HG03103 (cell line): Measurements from ENCODE around the gene ASCL2.

Experiments
- ATAC-seq: cut with Tn5 transposase; IDR thresholded peaks from one replicate; pipeline ENCODE4 v1.9.1; 2021; ENCODE audit warnings: low read depth; ENCODE audit not compliant: unreplicated experiment

The ASCL2 gene, protein sequence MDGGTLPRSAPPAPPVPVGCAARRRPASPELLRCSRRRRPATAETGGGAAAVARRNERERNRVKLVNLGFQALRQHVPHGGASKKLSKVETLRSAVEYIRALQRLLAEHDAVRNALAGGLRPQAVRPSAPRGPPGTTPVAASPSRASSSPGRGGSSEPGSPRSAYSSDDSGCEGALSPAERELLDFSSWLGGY

DNA sequence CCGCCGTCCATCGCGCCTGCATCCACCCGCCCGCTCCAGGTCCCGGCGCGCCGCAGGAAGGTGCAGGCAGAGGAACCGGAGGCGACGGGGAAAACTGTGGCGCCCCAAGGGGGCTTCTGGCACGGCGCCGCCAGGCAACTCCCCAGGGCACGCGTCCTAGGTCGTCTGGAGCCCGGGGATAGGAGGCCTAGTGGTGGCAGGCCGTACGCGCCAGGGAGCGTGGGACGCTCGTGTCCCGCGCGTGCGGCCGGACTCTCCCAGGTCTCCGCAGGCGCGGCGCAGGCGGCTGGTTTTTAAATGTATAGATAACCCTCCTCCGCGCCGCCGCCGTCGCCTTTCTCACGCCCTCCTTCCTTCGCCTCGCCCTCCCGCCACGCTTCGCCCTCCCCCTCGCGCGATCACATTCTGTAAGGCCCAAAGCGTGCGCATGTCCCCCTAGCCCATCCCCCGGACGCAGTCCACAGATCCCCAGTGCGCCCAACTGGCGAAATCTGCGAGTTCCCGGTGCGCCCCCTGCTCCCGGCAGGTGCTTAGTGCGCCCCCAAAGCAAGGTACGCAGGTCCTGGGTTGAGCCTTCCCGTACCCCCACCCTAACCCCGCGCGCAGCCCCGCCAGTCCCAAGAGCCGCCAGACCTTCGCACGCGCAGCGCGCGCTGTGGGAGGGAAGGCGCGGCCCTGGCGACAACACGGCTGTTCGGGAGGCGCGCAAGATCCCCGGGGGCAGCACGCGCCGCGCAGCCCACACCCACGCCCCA, at the start of gene ASCL2:
Gene ASCL2, minus strand, starts transcription at position 267 of the 755 bp plus-strand sequence. Its CDS starts 256 bp downstream, at position 11.
- no peak for ATAC-seq

DNA sequence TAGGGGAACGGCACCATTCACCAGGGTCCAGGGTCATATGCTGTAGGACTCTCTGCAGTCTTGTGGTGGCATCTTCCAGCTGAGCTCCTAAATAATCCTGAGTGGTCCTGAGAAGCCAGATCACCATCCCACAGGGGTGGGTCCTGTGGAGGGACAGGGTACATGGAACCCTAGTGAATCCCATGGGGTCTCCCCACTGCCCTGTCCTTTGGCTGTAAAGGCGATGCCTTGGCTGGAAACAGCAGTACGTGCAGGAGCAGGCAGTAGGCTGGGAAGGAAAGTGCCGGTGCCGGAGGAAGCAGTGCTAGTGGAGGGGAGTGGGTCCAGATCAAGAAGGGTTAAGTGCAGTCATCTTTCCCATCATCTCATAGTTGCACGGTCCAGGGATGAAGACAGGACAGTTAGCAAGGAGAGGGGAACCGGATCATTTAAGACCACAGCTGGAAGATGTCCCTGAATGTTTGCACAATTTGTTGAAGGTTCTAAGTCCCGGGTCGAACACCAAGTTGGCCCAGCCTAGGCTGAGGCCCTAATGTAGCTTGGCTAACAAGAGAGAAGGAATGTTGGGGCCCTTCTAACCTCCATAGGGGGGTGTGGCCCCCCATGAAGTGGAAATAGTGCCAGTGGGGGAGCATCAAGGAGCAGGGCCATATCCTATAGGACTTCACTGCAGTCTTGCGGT, 49.5 kb upstream of the ASCL2 start:
- ATAC-seq: no peak

DNA sequence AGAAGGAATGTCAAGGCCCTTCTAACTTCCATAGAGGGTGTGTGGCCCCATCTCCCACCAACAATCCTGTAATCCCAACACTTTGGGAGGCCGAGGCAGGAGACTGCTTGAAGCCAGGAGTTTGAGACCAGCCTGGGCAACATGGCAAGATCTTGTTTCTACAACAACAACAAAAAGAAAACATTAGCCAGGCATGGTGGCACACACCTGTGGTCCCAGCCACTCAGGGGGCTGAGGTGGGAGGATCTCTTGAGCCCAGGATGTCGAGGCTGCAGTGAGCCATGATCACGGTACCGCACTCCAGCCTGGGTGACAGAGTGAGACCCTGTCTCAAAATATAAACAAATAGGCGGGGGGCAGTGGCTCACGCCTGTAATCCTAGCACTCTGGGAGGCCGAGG, 48.3 kb upstream of the ASCL2 start:
- ATAC-seq: no peak

DNA sequence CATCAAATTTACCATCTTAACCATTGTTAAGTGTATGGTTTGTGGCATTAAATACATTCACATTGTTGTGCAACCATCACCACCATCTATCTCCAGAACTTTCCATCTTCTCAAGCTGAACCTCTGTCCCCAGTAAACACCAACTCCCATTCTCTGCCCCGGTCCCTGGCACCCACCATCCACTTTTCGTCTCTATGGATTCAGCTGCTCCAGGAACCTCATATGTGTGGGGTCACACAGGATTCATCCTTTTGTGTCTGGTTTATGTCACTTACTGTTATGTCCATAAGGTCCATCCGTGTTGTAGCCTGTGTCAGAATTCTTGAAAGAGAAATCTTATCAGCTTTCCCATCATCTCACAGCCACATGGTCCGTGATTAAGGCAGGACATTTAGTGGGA, 47.7 kb upstream of the ASCL2 start:
- no peak for ATAC-seq

DNA sequence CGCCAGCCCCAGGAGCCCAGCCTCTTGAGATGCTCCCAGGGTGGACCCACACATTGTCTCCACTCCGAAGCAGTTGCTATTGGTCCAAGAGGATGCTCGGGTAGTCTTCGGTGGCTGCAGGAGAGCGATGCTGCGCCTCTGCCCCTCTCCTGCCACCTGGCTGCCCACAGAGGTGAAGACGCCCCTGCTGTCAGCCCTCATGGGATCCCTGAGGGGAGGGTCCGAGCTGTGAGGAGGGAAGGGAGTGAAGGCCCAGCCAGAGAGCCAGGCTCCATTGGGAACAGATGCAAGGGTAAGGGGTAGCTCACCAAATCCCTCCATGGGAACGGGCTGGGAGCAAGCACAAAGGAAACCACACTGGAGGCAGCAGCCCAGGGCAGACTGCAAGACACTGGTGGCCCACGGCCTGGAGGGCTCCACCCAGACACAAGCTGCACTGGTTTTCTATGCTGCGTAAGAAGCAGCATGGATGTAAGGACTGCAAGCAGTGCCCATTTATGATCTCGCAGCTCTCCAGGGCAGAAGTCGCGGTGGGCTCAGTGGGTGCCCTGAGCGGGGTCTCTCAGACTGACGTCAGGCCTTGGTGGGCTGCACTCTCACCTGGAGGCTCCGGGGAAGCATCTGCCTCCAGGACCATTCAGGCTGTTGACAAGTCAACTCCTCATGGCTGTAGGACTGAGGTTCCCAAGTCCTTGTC, 47.1 kb upstream of the ASCL2 start:
- no peak for ATAC-seq

DNA sequence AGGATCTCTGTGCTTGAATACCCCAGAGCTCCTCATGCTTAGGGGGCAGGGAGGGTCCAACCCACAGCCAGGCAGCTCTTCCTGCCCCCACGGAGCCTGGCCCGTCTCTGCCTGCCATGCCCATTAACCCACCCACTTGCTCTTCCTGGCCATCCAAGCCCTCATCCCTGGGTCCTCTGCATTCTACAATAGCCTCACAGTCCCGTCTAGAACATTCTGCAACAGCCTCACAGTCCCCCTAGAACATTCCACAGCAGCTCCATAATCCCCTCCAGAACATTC, 46.5 kb upstream of the ASCL2 start:
- no peak for ATAC-seq

DNA sequence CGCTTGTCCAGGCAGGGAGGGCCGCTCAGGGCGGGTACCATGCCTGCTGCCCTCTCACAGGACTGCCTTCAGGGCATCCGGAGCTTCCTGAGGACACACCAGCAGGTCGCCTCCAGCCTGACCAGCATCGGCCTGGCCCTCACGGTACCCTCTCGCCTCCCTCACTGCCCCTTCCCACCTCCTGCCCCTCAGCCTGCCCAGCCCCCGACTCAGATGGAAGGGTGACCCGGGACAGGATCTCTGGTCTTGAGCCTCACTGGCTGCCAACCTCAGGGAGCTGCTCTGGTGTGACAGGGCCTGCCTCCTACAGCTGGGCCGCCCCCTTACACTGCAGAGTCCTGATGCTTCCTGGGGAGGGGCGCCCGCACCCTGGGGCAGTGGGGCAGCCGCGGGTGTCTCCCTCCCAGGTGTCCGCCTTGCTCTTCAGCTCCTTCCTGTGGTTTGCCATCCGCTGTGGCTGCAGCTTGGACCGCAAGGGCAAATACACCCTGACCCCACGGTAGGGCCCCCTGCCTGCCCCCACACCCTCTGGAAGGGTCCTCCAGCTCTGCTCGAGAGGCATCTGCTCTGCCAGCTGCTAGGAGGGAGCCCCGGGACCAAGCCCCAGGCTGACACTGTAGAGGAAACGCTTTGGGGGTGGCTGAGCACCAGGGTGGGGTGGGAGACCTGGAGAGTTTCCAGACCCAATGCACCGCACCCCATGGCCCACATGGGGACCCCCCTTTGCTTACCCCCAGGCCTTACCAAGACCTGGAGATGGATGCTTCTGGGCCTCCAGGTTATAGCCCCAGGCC, 46.0 kb upstream of the ASCL2 start:
- no peak for ATAC-seq

DNA sequence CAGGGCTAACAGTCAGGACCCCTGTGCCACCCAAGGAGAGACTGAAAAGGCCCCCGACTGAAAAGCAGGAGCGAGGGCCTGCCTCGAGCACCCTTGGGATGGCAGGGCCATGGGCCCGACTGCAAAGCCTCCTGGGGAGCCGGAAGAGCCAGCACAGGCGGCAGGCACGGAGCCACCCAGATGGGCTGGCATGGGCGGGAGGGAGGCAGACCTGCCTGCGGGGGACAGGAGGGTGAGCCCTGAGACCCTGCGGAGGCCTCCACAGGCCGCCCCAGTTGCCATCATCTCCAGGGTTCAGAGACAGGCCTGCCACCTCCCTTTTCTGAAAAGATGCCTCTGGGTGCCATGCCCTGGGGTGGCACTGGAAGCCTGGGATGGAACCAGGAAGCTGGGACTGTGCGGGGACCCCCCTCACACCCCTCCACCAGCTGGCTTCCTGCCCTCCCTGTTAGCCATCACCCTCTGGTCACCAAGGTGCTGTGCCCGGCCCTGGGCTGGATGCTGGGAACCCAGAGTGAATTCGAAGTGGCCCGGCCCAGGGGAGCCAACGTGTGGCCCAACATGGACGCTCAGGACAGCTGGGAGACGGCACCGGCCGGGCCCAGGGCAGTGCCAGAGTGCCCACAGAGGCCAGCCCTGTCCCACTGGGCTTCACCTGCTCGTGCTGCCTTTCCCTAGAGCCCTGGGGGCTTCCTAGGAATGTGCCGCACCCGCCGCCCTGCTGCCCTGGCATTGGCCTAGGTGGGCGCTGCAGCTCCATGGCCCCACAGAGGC, 45.2 kb upstream of the ASCL2 start:
- no peak for ATAC-seq

DNA sequence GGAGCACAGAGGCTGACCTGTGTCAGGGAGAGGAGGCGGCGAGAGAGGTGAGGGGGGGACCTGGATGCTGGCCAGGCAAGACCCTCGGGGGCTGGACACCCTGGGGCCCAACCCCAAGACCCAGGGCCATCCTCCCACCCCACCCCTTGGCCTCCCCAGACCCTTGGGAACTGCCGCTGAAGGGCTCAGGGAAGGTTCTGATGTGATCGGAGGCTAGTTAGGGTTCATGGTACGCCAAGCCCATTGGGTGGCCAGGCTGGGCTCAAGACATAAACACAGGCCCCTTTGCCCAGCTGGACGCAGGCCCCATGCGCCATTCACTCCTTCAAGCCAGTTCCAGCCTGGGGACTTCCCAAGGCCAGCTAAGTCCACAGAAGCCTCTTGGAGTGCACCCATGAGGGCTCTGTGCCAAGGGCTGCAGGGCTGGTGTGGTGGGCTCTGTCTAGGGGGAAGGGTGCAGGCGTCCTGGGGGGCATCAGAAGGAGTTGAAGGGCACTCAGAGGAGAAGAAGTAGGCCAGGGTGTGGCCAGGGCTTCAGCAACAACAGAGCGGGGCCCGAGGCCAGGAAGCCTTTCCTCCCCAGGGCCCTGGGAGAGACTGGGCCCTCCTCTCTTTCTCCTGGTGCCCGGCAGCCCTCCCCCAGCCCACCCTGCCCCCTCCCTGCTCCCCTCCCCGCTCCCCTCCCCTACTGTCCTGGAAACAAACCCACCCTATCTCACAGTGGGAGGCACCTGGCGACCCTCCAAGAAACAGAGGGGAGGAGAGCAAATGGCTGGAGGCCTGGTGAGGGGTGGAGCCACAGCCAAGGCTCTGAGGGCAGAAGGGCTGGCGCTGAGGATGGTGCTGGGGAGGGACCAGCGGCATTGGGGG, 44.4 kb upstream of the ASCL2 start:
- no peak for ATAC-seq

DNA sequence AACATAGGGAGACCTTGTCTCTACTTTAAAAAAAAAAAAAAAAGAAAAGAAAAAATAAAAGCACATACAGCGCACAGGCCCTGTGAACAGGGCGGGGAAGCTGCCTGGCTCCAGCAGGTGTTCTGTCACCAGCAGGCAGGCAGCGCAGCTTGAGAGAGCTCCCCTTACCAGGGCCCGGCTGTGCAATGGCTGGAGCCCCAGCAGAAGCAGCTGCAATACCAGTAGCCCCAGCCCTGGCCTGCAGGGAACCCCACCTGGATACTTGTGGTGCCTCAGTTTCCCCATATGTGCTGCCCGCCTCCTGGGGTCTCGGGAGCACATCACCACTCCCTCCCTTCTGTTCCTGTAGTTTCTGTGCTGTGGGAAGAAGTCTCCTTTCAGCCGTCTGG, 43.7 kb upstream of the ASCL2 start:
- ATAC-seq: no peak

DNA sequence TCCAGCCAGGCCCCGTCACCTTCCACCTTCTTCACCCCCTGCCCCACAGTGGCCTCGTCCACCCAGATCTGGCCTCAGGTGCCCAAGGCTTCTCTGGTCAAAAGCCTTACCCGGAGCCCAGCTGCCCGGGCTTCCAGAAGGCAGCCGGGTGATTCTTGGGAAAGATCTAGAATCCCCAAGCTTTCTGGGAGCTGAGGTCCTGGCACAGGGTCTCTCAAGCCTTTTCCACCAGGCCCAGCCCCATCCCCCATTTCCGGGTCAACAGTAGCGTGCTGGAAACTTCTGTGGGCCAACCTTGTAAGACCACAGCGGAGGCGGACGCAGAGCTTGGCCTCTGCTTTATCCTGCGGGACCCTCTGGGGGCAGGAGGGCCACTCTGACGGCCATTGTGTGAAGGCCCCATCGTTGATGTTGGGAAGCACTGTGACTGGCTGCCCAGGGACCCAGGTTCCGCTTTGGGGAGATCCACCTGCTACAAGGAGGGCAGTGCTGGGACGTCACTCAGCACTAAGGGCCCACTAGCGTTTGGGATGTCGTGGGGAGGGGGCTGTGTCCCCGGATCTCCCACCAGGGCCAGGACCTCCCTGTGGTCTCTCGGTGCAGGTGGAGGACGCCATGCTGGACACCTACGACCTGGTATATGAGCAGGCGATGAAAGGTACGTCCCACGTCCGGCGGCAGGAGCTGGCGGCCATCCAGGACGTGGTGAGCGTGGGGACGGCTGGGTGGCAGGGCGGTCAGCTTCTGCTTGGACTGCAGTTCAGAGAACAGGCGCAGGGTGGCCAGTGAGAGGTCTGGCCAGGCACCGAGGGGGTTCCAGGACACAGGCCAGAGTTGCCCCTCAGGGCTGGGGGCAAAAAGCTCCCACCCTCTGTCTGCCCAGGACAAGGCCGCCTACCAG, 42.9 kb upstream of the ASCL2 start:
- ATAC-seq: no peak

DNA sequence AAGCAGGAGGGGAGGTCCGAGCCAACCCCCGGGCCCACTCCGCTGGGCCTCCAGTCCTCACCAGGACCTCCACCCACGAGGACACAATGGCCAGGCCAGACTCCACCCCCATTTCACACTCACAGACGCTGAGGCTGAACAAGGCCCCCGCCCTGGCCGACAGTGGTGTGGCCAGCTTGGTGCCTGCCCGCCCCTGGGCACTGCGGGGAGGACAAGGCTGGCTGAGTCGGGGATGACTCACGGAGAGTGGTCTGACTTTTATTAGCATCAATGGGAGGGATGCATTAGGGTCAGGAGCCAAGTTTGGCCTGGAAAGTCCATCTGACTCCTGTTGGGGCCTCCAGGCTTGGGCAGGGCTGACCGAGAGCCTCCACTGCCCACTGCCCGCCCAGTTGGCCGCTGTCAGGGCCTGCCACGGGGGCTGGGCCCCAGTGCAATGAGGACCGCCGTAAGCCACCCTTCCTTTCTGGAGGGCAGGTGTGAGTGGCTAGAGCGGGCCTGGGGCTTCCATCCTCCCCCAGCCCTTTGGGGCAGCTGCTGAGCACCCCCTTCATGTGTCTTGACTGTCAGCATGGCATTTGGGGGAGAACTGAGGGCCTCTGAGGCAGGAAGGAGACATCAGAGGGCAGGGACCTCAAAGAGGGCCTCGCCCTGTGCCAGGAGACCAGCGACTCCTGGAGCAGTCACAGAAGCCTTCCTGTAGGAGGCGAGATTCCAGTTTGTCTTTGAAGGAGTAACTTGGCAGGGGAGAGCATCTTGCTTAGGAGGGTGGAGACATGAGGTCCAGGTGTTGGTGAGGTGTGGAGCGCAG, 42.0 kb upstream of the ASCL2 start:
- no peak for ATAC-seq

DNA sequence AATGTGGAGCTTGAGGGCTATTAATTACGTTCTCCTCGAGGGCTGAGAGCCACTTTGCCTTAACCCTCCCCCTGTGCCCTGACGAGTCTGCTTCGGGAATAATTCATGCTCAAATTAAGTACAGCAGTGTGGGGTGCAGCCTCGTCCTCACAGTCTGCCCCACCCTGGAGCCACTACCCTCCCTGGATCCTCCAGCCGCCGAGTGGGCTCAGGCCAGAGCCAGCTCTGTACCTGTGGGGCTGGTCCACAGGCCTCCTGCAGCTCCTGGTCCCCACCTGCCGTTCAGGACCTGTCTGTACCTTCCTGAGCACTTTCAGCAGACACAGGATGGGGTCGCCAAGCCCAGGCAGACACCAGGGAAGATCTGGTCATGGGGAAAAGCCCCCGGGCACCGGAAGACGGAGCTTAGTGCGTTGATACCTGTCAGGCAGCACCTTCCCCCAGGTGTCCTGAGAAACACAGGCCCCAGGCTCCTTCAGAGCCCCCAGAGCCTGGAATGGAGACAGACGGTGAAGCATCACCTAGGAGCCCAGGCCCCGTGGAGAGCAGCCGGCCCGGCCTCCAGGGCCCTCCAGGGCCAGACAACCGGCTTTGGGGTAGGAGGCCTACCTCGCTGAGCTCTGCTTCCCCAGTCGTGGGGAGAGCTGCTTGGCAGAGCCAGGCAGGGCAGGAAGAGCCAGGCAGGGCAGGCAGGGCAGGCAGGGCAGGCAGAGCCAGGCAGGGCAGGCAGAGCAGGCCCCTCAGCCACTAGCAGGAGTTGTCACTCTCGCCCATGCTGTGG, 41.2 kb upstream of the ASCL2 start:
- ATAC-seq: no peak

DNA sequence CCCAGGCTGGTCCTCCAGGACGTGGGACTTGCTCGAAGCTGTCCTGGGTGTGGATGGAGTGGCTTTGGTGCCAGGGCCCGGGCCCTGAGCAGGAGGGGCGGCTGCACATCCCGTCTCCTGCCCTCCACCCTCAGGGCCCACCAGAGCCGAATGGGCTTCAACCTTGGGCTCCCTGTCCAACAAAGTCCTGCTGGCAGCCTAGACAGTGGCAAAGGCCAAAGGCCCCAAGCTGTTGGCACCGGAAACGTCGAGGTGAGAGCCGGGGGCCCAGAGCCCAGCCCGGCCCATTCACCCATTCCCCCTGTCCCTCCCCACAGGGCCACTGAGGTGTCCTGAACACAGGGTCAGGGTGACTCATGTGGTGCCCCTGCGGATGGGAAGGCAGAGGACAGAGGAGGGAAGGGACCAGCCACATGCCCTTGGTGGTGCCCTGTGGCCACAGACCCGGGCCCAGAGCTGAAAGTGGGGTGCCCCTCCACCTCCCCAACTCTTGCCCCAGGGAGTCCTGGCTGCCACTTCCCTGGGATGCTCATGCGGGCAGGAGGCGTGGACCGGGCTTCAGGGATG, 40.5 kb upstream of the ASCL2 start:
- no peak for ATAC-seq

DNA sequence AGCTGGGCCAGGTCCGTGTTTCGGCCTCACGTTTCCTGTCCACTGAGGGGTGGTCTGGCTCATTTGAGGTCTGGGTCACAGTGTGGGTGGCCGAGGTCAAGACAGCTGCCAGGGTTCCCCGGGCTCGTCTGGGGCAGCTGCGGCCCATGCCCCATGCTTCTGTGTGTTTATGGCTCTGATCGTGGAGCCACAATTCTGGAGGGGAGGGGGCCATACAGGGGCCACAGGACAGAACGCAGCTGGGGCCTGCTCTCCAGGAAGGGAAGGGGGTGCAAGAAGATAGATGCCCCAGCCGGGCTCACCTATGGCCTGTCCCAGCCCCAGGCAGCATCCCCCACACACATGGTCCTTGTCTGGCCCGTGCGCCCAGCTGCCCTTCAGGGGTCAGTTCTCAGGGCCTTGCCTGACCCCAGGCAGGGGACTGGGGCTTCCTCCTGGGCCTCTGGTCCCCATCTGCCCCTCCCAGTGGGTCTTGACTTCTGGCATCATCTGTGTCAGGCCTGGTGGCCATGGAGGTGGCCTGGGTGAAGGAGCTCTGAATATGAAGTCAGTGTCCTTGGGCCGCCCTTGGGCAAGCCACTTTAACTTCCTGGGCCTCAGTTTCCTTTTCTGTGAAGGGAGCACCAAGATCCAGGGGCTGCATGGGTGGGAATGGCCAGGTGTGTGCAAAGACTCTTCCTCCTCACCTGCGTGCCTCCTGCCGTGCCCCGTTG, 39.8 kb upstream of the ASCL2 start:
- ATAC-seq: no peak
